IMR-90 (cell line): ENCODE data around the gene WDR91.

Source experiments
- CTCF ChIP-seq: conservative IDR thresholded peaks from 2 replicates; pipeline ENCODE4 v1.5.1; 2012; ENCODE audit warnings: mild to moderate bottlenecking, low read depth, low read length, improper control_type of control experiment
- POLR2A ChIP-seq: IDR thresholded peaks from 2 replicates; pipeline ENCODE4 v1.6.1; 2012; ENCODE audit warnings: mild to moderate bottlenecking, low read depth, low read length

GRCh38 chr7:135161669-135162068 is 49.7 kb downstream of the WDR91 start:
- TF ChIP-seq CTCF (no peak), POLR2A (no peak)
